NB4 (cell line): ENCODE measurements around the gene ACTRT2.

Experiments used
- CTCF ChIP-seq: IDR thresholded peaks from one replicate; pipeline ENCODE4 v1.5.1; 2012; ENCODE audit warnings: low read depth, low read length
- MYC ChIP-seq: IDR thresholded peaks from 2 replicates; pipeline ENCODE4 v1.6.1; 2011; ENCODE audit warnings: low read depth, low read length
- POLR2A ChIP-seq: IDR thresholded peaks from 2 replicates; pipeline ENCODE4 v1.6.1; 2011; ENCODE audit warnings: mild to moderate bottlenecking; ENCODE audit not compliant: insufficient read length; ENCODE audit errors: extremely low read depth

GRCh38 chr1:3018051-3018471 is 3.2 kb upstream of the ACTRT2 start:
- TF ChIP-seq POLR2A (no peak), CTCF (no peak), MYC (no peak)
